ENCODE measurements around the gene CHMP5. TPM values are rescaled to one million over a fixed set of nuclear protein-coding genes. Genes with fewer than 3 reads are reported as not detected.

The CHMP5 gene
- polyA plus RNA-seq, 3 donors, result 33.5 to 72.5 (median 65.0) TPM

- H3K79me2 ChIP-seq (ENCODE audit: insufficient read depth, low read length), result no peaks in the 10 kb centered on the region
- no peaks in the 10 kb centered on the region for H3K27me3 ChIP-seq (ENCODE audit: control insufficient read depth in 2 of 2, insufficient read depth in 2 of 2, low read length in 2 of 2)
- peaks cover 25 to 27% of the 10 kb centered on the region in 2 donors for H3K4me1 ChIP-seq (ENCODE audit: control insufficient read depth in 1 of 2, insufficient read depth in 2 of 2, low read length in 2 of 2)
- H3K36me3 ChIP-seq (replicated peaks in 1 of 2; ENCODE audit: control insufficient read depth in 1 of 2, insufficient read depth in 2 of 2, low read length in 2 of 2), result no peaks in the 10 kb centered on the region
- Mint-ChIP-seq H3K36me3 (no peaks in the 10 kb centered on the region), H3K4me1 (peaks cover 28% of the 10 kb centered on the region), H3K27me3 (ENCODE audit: low read depth in 3 of 3) (peaks cover 0 to 3% (median 1%) of the 10 kb centered on the region in 3 donors), H3K4me3 (peak overlapping the region; percentile 39 to 70), H3K9me3 (peaks cover 0 to 2% (median 0%) of the 10 kb centered on the region in 7 donors), H3K27ac (peak overlapping the region in 6 of 7 donors; percentile 53 to 82 (median 70))
- H4K20me1 ChIP-seq (ENCODE audit: insufficient read depth, low read length), result no peaks in the 10 kb centered on the region
- peak overlapping the region; percentile 27 for H3K9ac ChIP-seq (ENCODE audit: insufficient read depth, low read length, poor library complexity, severe bottlenecking)
- no peaks in the 10 kb centered on the region for H3K9me3 ChIP-seq (replicated peaks in 1 of 2; ENCODE audit: control insufficient read depth in 1 of 2, insufficient read depth in 1 of 2, low read length in 2 of 2)
- DNase-seq, result no peak
- 100% methylated on average over 2 of the region's 3 CpGs for WGBS (ENCODE audit: insufficient coverage)
- peak overlapping the region; percentile 82 for H2AFZ ChIP-seq (ENCODE audit: insufficient read depth, low read depth, low read length, poor library complexity, severe bottlenecking)
- peak overlapping the region in 1 of 3 experiments; percentile 54 for H3K4me3 ChIP-seq (replicated peaks in 1 of 3; ENCODE audit: low read depth in 2 of 3, low read length in 3 of 3)
- peak overlapping the region; percentile 56 for H3K4me2 ChIP-seq (replicated peaks; ENCODE audit: extremely low read depth, low read length, poor library complexity, severe bottlenecking)
- no peak for TF ChIP-seq CTCF (IDR thresholded peaks at IDR 0.05)
- intact Hi-C loops (cut with micrococcal nuclease), result loop anchor here in 1 of 2 donors (5.0 to 10.0 kb wide), 2 partner anchors 47 to 139 kb away; no protein-coding TSS in a partner anchor
- peak overlapping the region; percentile 52 to 83 for H3K27ac ChIP-seq (ENCODE audit: low read depth in 1 of 2, low read length in 2 of 2)
Measured at GRCh38 chr9:33221568-33221884, 43.3 kb upstream of the CHMP5 start.

GRCh38 chr9:33222031-33222430 is 42.8 kb upstream of the CHMP5 start:
- no CpG with 5 or more reads among the region's 3 CpGs for WGBS (ENCODE audit: insufficient coverage)
- H3K27ac Mint-ChIP-seq, result no peak overlapping the region
- H3K79me2 ChIP-seq (ENCODE audit: insufficient read depth, low read length), result no peaks in the 10 kb centered on the region
- H3K27me3 ChIP-seq (ENCODE audit: control insufficient read depth in 2 of 2, insufficient read depth in 2 of 2, low read length in 2 of 2), result no peaks in the 10 kb centered on the region
- peaks cover 33% of the 10 kb centered on the region for H3K4me1 Mint-ChIP-seq
- H3K4me2 ChIP-seq (replicated peaks; ENCODE audit: extremely low read depth, low read length, poor library complexity, severe bottlenecking), result no peak overlapping the region
- intact Hi-C loops (cut with micrococcal nuclease), result loop anchor here in 1 of 2 donors (5.0 to 10.0 kb wide), 2 partner anchors 47 to 140 kb away; no protein-coding TSS in a partner anchor
- H3K27ac ChIP-seq (ENCODE audit: low read depth in 1 of 2, low read length in 2 of 2), result peak overlapping the region in 1 of 2 donors; percentile 83
- TF ChIP-seq CTCF (IDR thresholded peaks at IDR 0.05), result no peak
- peaks cover 29 to 32% of the 10 kb centered on the region in 2 donors for H3K4me1 ChIP-seq (ENCODE audit: control insufficient read depth in 1 of 2, insufficient read depth in 2 of 2, low read length in 2 of 2)
- no peak overlapping the region for H2AFZ ChIP-seq (ENCODE audit: insufficient read depth, low read depth, low read length, poor library complexity, severe bottlenecking)
- no peaks in the 10 kb centered on the region for H4K20me1 ChIP-seq (ENCODE audit: insufficient read depth, low read length)
- H3K9me3 Mint-ChIP-seq, result peaks cover 0 to 2% (median 0%) of the 10 kb centered on the region in 7 donors
- peaks cover 0 to 1% (median 1%) of the 10 kb centered on the region in 3 donors for H3K27me3 Mint-ChIP-seq (ENCODE audit: low read depth in 3 of 3)
- H3K4me3 ChIP-seq (replicated peaks in 1 of 3; ENCODE audit: low read depth in 2 of 3, low read length in 3 of 3), result no peak overlapping the region
- no peak for DNase-seq
- no peak overlapping the region for H3K4me3 Mint-ChIP-seq
- no peaks in the 10 kb centered on the region for H3K36me3 Mint-ChIP-seq
- no peaks in the 10 kb centered on the region for H3K36me3 ChIP-seq (replicated peaks in 1 of 2; ENCODE audit: control insufficient read depth in 1 of 2, insufficient read depth in 2 of 2, low read length in 2 of 2)
- H3K9ac ChIP-seq (ENCODE audit: insufficient read depth, low read length, poor library complexity, severe bottlenecking), result no peak overlapping the region
- no peaks in the 10 kb centered on the region for H3K9me3 ChIP-seq (replicated peaks in 1 of 2; ENCODE audit: control insufficient read depth in 1 of 2, insufficient read depth in 1 of 2, low read length in 2 of 2)

Data from CD14-positive monocyte (primary cell).